ENCODE measurements around the gene ZNF331. TPM values are rescaled to one million over a fixed set of nuclear protein-coding genes. Genes with fewer than 3 reads are reported as not detected.

Gene ZNF331
- total and polyA plus RNA-seq, 2 of the 4 experiments (the other 2 are of a cell fraction) = 6.6 to 11.1 TPM

GRCh38 chr19:53594811-53595509 lies 57.0 kb downstream of the ZNF331 start:
- H3K9me3 ChIP-seq (ENCODE audit: control insufficient read depth, insufficient read depth, low read length) = peaks cover 19% of the 10 kb centered on the region; the same call in 1 of the 2 replicates
- H3K56ac ChIP-seq (ENCODE audit: extremely low read depth, insufficient read depth, low read length) = no peak overlapping the region
- H3K9ac ChIP-seq (ENCODE audit: low read depth, low read length) = no peak overlapping the region
- H3K18ac ChIP-seq (ENCODE audit: low read depth, low read length) = no peak overlapping the region
- no peak overlapping the region for H3K4me3 ChIP-seq (ENCODE audit: insufficient read depth, low read depth, low read length)
- BruUV-seq (replicated peaks) = no TSS peak
- intact Hi-C loops (cut with micrococcal nuclease) (no loop called here), dilution Hi-C loops (cut with HindIII; ENCODE audit: low sequenced_read_pairs, unreplicated experiment) (no loop called here), in situ Hi-C loops (cut with MboI; ENCODE audit: low sequenced_read_pairs) (no loop called here)
- H3K23ac ChIP-seq (ENCODE audit: low read depth, low read length) = no peak overlapping the region
- CTCF ChIA-PET = no interaction called here
- DNase-seq (no peak), ATAC-seq (ENCODE audit: low read depth) (no peak)
- no peak overlapping the region for H2BK5ac ChIP-seq (ENCODE audit: low read depth, low read length, poor library complexity, severe bottlenecking)
- no peaks in the 10 kb centered on the region for H3K79me1 ChIP-seq (ENCODE audit: low read depth in 1 of 2, low read length in 2 of 2)
- H3K36me3 ChIP-seq (ENCODE audit: control insufficient read depth, insufficient read depth, low read length) = no peaks in the 10 kb centered on the region
- no peak overlapping the region for H2AK9ac ChIP-seq (replicated peaks; ENCODE audit: low read depth, low read length, poor library complexity)
- no peaks in the 10 kb centered on the region for H3K27me3 ChIP-seq (ENCODE audit: control insufficient read depth, insufficient read depth, low read length)
- POLR2A ChIA-PET (ENCODE audit: unreplicated experiment) = no interaction called here
- no peaks in the 10 kb centered on the region for H3K9me1 ChIP-seq (ENCODE audit: insufficient read depth, low read length)
- TF ChIP-seq CHD1 (IDR thresholded peaks at IDR 0.05; ENCODE audit: low read depth, low read length) (no peak), MAFK (IDR thresholded peaks at IDR 0.05; ENCODE audit: low read depth, low read length) (no peak), NFE2L2 (IDR thresholded peaks at IDR 0.05; ENCODE audit: low read depth, low read length) (no peak), MAZ (IDR thresholded peaks at IDR 0.05; ENCODE audit: borderline replicate concordance, low read depth, low read length) (no peak), CEBPB (IDR thresholded peaks at IDR 0.05; ENCODE audit: low read depth, low read length) (no peak), RCOR1 (IDR thresholded peaks at IDR 0.05; ENCODE audit: insufficient replicate concordance, low read length) (no peak), FOS (IDR thresholded peaks at IDR 0.05; ENCODE audit: low read depth, low read length) (no peak), BHLHE40 (IDR thresholded peaks at IDR 0.05; ENCODE audit: low read depth, low read length) (no peak), CTCF (conservative IDR thresholded peaks at IDR 0.05; ENCODE audit: low read depth, low read length) (no peak)
- no peak overlapping the region for H4K8ac ChIP-seq (ENCODE audit: low read depth in 2 of 2, low read length in 2 of 2)
- H2BK15ac ChIP-seq (ENCODE audit: low read depth, low read length) = no peak overlapping the region
- H4K20me1 ChIP-seq (ENCODE audit: insufficient read depth, low read length) = no peaks in the 10 kb centered on the region
- no peak overlapping the region for H2AK5ac ChIP-seq (ENCODE audit: low read depth, low read length)
- H3K4me2 ChIP-seq (ENCODE audit: low read depth, low read length) = no peak overlapping the region
- 24% methylated on average over 5 of the region's 14 CpGs; no CpG with 5 or more reads in 1 of the 2 experiments for WGBS, 2 experiments (ENCODE audit: extremely low coverage in 2 of 2, insufficient read length in 1 of 2)
- no peak overlapping the region for H3K4ac ChIP-seq (ENCODE audit: low read depth, low read length)
- H2BK120ac ChIP-seq (ENCODE audit: low read depth, low read length) = no peak overlapping the region
- no peak overlapping the region for H4K5ac ChIP-seq (ENCODE audit: low read depth, low read length)
- H3K27ac ChIP-seq (ENCODE audit: insufficient read depth, low read length) = no peak overlapping the region
- H3K14ac ChIP-seq (replicated peaks; ENCODE audit: low read depth, low read length) = no peak overlapping the region
- H3K4me1 ChIP-seq (ENCODE audit: control insufficient read depth, insufficient read depth, low read length) = no peaks in the 10 kb centered on the region
- H2BK20ac ChIP-seq (ENCODE audit: low read depth, low read length) = no peak overlapping the region
- H4K91ac ChIP-seq (ENCODE audit: insufficient read depth, low read depth, low read length) = no peak overlapping the region
- no peak overlapping the region for H2AFZ ChIP-seq (replicated peaks; ENCODE audit: low read length, poor library complexity)

Measured in IMR-90 (cell line).